ENCODE measurements around the gene ERC2.

GRCh38 chr3:55569033-55569599 lies 899.2 kb downstream of the ERC2 start:
- TF ChIP-seq POLR2AphosphoS5 (IDR thresholded peaks at IDR 0.05) (no peak), CTCF (IDR thresholded peaks at IDR 0.05) (no peak), POLR2A (IDR thresholded peaks at IDR 0.05) (no peak)

All from breast epithelium (tissue), 3 donors.